Adrenal gland (tissue), 12 donors: ENCODE data around the gene ALB. TPM values are rescaled to one million over a fixed set of nuclear protein-coding genes. Genes with fewer than 3 reads are reported as not detected.

Source experiments
- DNase-seq, 7 donors: peaks; one replicate each; pipeline ENCODE4 v3.0.0-alpha.2; 2019 to 2020
- H3K27ac ChIP-seq, 5 donors: fragments of 200-600 bp; sonication (generic) in 4 of 5; 1 replicate in 3 of 5; 2 replicates in 2 of 5; pipeline versions ENCODE4 v1.5.1 to v1.8.0; 2016 to 2020; ENCODE audit warnings: mild to moderate bottlenecking in 1 of 5
- H3K27me3 ChIP-seq: fragments of 200-600 bp; 2 replicates; pipeline ENCODE4 v1.8.0; 2021
- H3K36me3 ChIP-seq, 2 donors: fragments of 200-600 bp; replicated peaks in 1 of 2; 1 replicate in 1 of 2; 2 replicates in 1 of 2; pipeline versions ENCODE4 v1.5.1 to v1.8.0; 2018 to 2022
- H3K4me1 ChIP-seq, 2 donors: fragments of 200-600 bp; replicated peaks in 1 of 2; 1 replicate in 1 of 2; 2 replicates in 1 of 2; pipeline versions ENCODE4 v1.5.1 to v1.8.0; 2018 to 2021
- H3K4me3 ChIP-seq, 4 donors: fragments of 200-600 bp; sonication (generic) in 3 of 4; one replicate each; pipeline ENCODE4 v1.5.1; 2016 to 2018
- H3K9me3 ChIP-seq, 3 donors: fragments of 200-600 bp; sonication (generic) in 1 of 3; replicated peaks in 1 of 3; 1 replicate in 2 of 3; 2 replicates in 1 of 3; pipeline versions ENCODE4 v1.5.1 to v1.8.0; 2016 to 2021
- POLR2A ChIP-seq, 2 donors: fragments of 450-650 bp; IDR thresholded peaks; one replicate each; pipeline ENCODE4 v1.6.1; 2017; ENCODE audit warnings: antibody characterized with exemption in 2 of 2, mild to moderate bottlenecking in 2 of 2, moderate library complexity in 1 of 2
- WGBS, 4 donors: extraction: QIAGEN DNeasy Blood & Tissue Kit in 2 of 4; methylation state at CpG; one replicate each; pipeline versions ENCODE4 v1.1.5 to v1.1.7; 2013 to 2017; 5-methylcytosine and 5-hydroxymethylcytosine counted together
- intact Hi-C, 2 donors: fragments of 100-400 bp; cut with DNase I; formaldehyde crosslinking; loops; one replicate each; pipeline versions ENCODE4 v1.14.1 to v1.15.0; 2022 to 2023
- polyA plus RNA-seq, 3 donors: library from polyadenylated mRNA; stranded (reverse); fragments of 200-250 nt in 2 of 3; fragments of 350-450 nt in 1 of 3; fragmentation: Illumina TruSeq in 1 of 3; extraction: RNeasy Lipid Tissue Mini Kit (QIAGEN cat#74804) in 1 of 3; gene quantifications; one replicate each; pipeline ENCODE4 v1.2.3, GENCODE V29; 2013 to 2014
- total RNA-seq, 9 donors: library from RNA; depleted of rRNA in 4 of 9; stranded (reverse); fragments of >200 nt in 4 of 9; fragments of 120-200 nt in 1 of 9; fragmentation: NEBNext Ultra II Directional in 1 of 9; extraction: Animal tissue kit (Norgen Biotek cat#: 25700) in 1 of 9; gene quantifications; one replicate each; pipeline versions ENCODE4 v1.1.0 to v1.2.4, GENCODE V29; 2013 to 2023
- TF ChIP-seq, protein P1 (sequence below), 6 experiments: fragments of 450-650 bp in 4 of 6; fragments of 200-600 bp in 2 of 6; sonication (generic) in 1 of 6; IDR thresholded peaks; 1 replicate in 5 of 6; 2 replicates in 1 of 6; pipeline versions ENCODE4 v1.5.1 to v1.8.0; 2016 to 2021; ENCODE audit warnings: antibody characterized with exemption in 6 of 6, mild to moderate bottlenecking in 2 of 6, moderate library complexity in 1 of 6
- donor health status: healthy with polysubstance abuse.
- donor health status: Bipolar disorder and iron deficiency.
- donor health status: DM: yes; HTN: yes; CAD: no.
- donor health status: DM: no; HTN: no; CAD: no.
- donor health status: DM: no; HTN: no; CAD: no.
- donor health status: DM: yes; HTN: yes; CAD: no.

ALB gene
- total and polyA plus RNA-seq, 12 donors: 0.61 to 38.5 (median 5.3) TPM; not detected in 3

DNA sequence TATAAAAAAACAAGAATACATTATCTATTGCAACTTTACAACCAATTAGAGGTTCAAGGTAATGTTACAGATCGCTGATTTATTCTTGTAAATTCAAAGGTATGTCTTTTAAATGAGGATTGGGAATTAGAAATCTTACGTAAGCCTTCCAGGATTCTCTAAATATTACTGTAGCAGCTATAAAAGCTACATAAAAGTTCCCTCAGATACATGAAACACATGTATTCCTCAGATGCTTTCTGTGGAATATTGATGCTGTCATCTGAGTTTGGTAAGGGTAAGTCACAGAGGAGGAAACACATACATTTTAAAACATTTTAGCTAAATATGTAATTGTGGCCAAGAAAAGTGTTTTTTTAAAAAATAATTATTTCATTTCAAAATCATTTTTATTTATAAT lies 35.4 kb downstream of the ALB start:
- WGBS, 4 donors: 77 to 78% (median 77%) methylated on average over 2 of the region's 2 CpGs
- no peak overlapping the region for H3K4me3 ChIP-seq
- H3K27ac ChIP-seq: no peak overlapping the region
- H3K9me3 ChIP-seq: no peaks in the 10 kb centered on the region
- H3K27me3 ChIP-seq: no peaks in the 10 kb centered on the region
- no peaks in the 10 kb centered on the region for H3K4me1 ChIP-seq
- TF ChIP-seq, protein P1, sequence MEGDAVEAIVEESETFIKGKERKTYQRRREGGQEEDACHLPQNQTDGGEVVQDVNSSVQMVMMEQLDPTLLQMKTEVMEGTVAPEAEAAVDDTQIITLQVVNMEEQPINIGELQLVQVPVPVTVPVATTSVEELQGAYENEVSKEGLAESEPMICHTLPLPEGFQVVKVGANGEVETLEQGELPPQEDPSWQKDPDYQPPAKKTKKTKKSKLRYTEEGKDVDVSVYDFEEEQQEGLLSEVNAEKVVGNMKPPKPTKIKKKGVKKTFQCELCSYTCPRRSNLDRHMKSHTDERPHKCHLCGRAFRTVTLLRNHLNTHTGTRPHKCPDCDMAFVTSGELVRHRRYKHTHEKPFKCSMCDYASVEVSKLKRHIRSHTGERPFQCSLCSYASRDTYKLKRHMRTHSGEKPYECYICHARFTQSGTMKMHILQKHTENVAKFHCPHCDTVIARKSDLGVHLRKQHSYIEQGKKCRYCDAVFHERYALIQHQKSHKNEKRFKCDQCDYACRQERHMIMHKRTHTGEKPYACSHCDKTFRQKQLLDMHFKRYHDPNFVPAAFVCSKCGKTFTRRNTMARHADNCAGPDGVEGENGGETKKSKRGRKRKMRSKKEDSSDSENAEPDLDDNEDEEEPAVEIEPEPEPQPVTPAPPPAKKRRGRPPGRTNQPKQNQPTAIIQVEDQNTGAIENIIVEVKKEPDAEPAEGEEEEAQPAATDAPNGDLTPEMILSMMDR (IDR thresholded peaks at IDR 0.05): no peak
- no peak for TF ChIP-seq POLR2A (IDR thresholded peaks at IDR 0.05)
- H3K36me3 ChIP-seq: no peaks in the 10 kb centered on the region
- intact Hi-C loops: no loop called here
- no peak for DNase-seq

DNA sequence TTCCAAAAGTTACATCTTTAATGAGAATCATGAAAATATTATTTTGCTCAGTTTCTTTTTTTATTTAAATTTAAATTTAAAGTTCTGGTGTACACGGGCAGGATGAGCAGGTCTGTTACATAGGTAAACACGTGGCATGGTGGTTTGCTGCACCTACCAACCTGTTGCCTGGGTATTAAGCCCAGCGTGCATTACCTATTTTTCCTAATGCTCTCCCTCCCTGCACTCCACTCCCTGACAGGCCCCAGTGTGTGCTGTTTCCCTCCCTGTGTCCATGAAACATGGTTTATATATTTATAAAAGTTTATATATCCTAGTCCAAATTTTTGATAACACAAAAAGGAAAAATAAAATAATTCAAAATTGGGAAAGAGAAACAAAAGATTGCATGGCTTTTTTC lies 35.9 kb downstream of the ALB start:
- Histone ChIP-seq H3K4me3 (no peak overlapping the region), H3K9me3 (no peaks in the 10 kb centered on the region), H3K27ac (no peak overlapping the region), H3K4me1 (no peaks in the 10 kb centered on the region), H3K36me3 (no peaks in the 10 kb centered on the region), H3K27me3 (no peaks in the 10 kb centered on the region)
- DNase-seq: no peak
- WGBS, 4 donors: 76 to 84% (median 82%) methylated on average over 3 of the region's 3 CpGs
- intact Hi-C loops: no loop called here
- TF ChIP-seq, protein P1 (IDR thresholded peaks at IDR 0.05): no peak
- TF ChIP-seq POLR2A (IDR thresholded peaks at IDR 0.05): no peak

DNA sequence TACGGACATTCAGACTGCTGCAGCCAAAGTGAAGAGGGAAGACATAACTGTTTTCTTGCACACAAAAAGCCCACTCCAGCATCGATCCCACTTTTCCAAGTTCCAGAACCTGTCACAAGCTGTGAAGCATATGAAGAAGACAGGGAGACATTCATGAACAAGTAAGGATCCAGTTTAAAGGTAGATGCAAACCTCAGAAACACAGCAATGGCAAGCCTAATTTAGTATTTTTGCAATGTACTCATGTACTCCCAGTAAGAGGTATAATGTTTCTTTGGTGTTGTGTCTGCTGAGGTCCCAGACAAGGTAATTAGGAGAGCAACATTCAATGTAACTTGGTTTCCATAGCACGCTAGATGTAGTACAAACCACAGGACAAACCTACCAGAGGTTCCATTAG lies 36.6 kb downstream of the ALB start:
- intact Hi-C loops: no loop called here
- 87 to 97% (median 89%) methylated on average over 3 of the region's 3 CpGs for WGBS, 4 donors
- Histone ChIP-seq H3K27ac (no peak overlapping the region), H3K27me3 (no peaks in the 10 kb centered on the region), H3K4me1 (no peaks in the 10 kb centered on the region), H3K36me3 (no peaks in the 10 kb centered on the region), H3K9me3 (no peaks in the 10 kb centered on the region), H3K4me3 (no peak overlapping the region)
- no peak for DNase-seq
- no peak for TF ChIP-seq POLR2A (IDR thresholded peaks at IDR 0.05)
- TF ChIP-seq, protein P1 (IDR thresholded peaks at IDR 0.05): no peak

DNA sequence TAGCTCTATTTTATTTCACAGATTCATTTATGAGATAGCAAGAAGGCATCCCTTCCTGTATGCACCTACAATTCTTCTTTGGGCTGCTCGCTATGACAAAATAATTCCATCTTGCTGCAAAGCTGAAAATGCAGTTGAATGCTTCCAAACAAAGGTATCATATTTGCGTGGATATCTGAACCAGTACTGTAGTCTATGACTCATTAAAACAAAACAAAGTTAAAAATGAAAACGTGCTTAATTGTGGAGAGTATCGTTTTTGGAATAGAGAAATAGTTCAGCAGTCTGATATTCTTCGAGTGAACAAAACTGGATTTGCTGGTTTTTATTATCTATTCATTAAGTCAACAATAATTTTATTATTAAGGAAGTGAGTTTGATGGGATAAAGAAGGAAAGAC lies 38.2 kb downstream of the ALB start:
- DNase-seq: no peak
- H3K9me3 ChIP-seq: no peaks in the 10 kb centered on the region
- H3K27ac ChIP-seq: no peak overlapping the region
- H3K27me3 ChIP-seq: no peaks in the 10 kb centered on the region
- WGBS, 4 donors: 57 to 68% (median 58%) methylated on average over 5 of the region's 5 CpGs
- no peaks in the 10 kb centered on the region for H3K36me3 ChIP-seq
- TF ChIP-seq, protein P1 (IDR thresholded peaks at IDR 0.05): no peak
- no peak for TF ChIP-seq POLR2A (IDR thresholded peaks at IDR 0.05)
- H3K4me3 ChIP-seq: no peak overlapping the region
- no peaks in the 10 kb centered on the region for H3K4me1 ChIP-seq
- intact Hi-C loops: no loop called here
